Neural cell (in vitro differentiated cells): ENCODE measurements around the gene ASTN1.

Experiments
- CTCF ChIP-seq: fragments of 450-650 bp; IDR thresholded peaks from 2 replicates; pipeline ENCODE4 v1.5.1; 2014; ENCODE audit warnings: antibody characterized with exemption, mild to moderate bottlenecking, moderate library complexity; ENCODE audit not compliant: poor library complexity, severe bottlenecking
- EP300 ChIP-seq: fragments of 450-650 bp; conservative IDR thresholded peaks from 2 replicates; pipeline ENCODE4 v1.6.1; 2014; ENCODE audit warnings: antibody characterized with exemption, mild to moderate bottlenecking, moderate library complexity; ENCODE audit not compliant: poor library complexity, severe bottlenecking
- POLR2AphosphoS5 ChIP-seq: IDR thresholded peaks from 2 replicates; pipeline ENCODE4 v1.6.1; 2012
- SMC3 ChIP-seq: fragments of 450-650 bp; conservative IDR thresholded peaks from 2 replicates; pipeline ENCODE4 v1.6.1; 2014; ENCODE audit warnings: antibody characterized with exemption, mild to moderate bottlenecking, moderate library complexity; ENCODE audit not compliant: poor library complexity
- TAF1 ChIP-seq: IDR thresholded peaks from 2 replicates; pipeline ENCODE4 v1.6.1; 2012; ENCODE audit warnings: low read depth

- TF ChIP-seq TAF1: no peak
- no peak for TF ChIP-seq EP300
- TF ChIP-seq CTCF: no peak
- no peak for TF ChIP-seq POLR2AphosphoS5
- no peak for TF ChIP-seq SMC3
Measured at GRCh38 chr1:177043597-177043996, 120.9 kb downstream of the ASTN1 start.
